Neural progenitor cell (in vitro differentiated cells): Measurements from ENCODE around the gene CACNA1D. TPM values are rescaled to one million over a fixed set of nuclear protein-coding genes. Genes with fewer than 3 reads are reported as not detected.
A peak's percentile ranks its signal among the peaks of the same experiment; 100 is the strongest.
"Not testable (repeated sequence)": the region's sequence is repeated elsewhere in the genome, so short reads cannot be mapped to it uniquely, and the experiment has no call there.

Experiments used
- DNase-seq: peaks from one replicate; pipeline ENCODE4 v3.0.0-alpha.2; 2016; ENCODE audit warnings: low spot score
- H2AFZ ChIP-seq: fragments of 200-600 bp; sonication (generic); replicated peaks from 2 replicates; pipeline ENCODE4 v1.6.1; 2016; ENCODE audit warnings: antibody characterized with exemption
- H3F3A ChIP-seq: fragments of 200-600 bp; sonication (generic); 2 replicates; pipeline ENCODE4 v1.6.1; 2016; ENCODE audit warnings: antibody characterized with exemption, low read depth
- H3K27ac ChIP-seq: fragments of 200-600 bp; sonication (generic); 2 replicates; pipeline ENCODE4 v1.5.1; 2016; ENCODE audit warnings: mild to moderate bottlenecking
- H3K27me3 ChIP-seq: fragments of 200-600 bp; sonication (generic); 2 replicates; pipeline ENCODE4 v1.6.1; 2016; ENCODE audit warnings: mild to moderate bottlenecking, moderate library complexity
- H3K36me3 ChIP-seq: fragments of 200-600 bp; sonication (generic); 2 replicates; pipeline ENCODE4 v1.5.1; 2016
- H3K4me1 ChIP-seq: fragments of 200-600 bp; sonication (generic); 2 replicates; pipeline ENCODE4 v1.6.1; 2016; ENCODE audit warnings: mixed run types
- H3K4me2 ChIP-seq: fragments of 200-600 bp; sonication (generic); 2 replicates; pipeline ENCODE4 v1.6.1; 2016
- H3K4me3 ChIP-seq: fragments of 200-600 bp; sonication (generic); 2 replicates; pipeline ENCODE4 v1.5.1; 2016
- H3K79me2 ChIP-seq: fragments of 200-600 bp; sonication (generic); 2 replicates; pipeline ENCODE4 v1.6.1; 2016; ENCODE audit warnings: low read depth
- H3K9ac ChIP-seq: fragments of 200-600 bp; sonication (generic); 2 replicates; pipeline ENCODE4 v1.6.1; 2016
- H3K9me3 ChIP-seq: fragments of 200-600 bp; sonication (generic); 2 replicates; pipeline ENCODE4 v1.5.1; 2016; ENCODE audit warnings: low read depth
- H4K20me1 ChIP-seq: fragments of 200-600 bp; sonication (generic); 2 replicates; pipeline ENCODE4 v1.6.1; 2016; ENCODE audit warnings: low read depth
- H3K27ac Mint-ChIP-seq: 3 replicates; pipeline ENCODE4 v1.8.0; 2021; ENCODE audit warnings: mixed read lengths
- H3K27me3 Mint-ChIP-seq: 2 replicates; pipeline ENCODE4 v1.8.0; 2022; ENCODE audit warnings: low read depth, mild to moderate bottlenecking, inconsistent platforms, moderate library complexity, mixed read lengths; ENCODE audit not compliant: insufficient read depth
- H3K36me3 Mint-ChIP-seq: 3 replicates; pipeline ENCODE4 v1.8.0; 2021; ENCODE audit warnings: mixed read lengths
- H3K4me1 Mint-ChIP-seq: 3 replicates; pipeline ENCODE4 v1.8.0; 2021; ENCODE audit warnings: mixed read lengths
- H3K4me3 Mint-ChIP-seq: 3 replicates; pipeline ENCODE4 v1.8.0; 2021; ENCODE audit warnings: mild to moderate bottlenecking, moderate library complexity, mixed read lengths
- H3K9me3 Mint-ChIP-seq: 3 replicates; pipeline ENCODE4 v1.8.0; 2020; ENCODE audit warnings: mixed read lengths
- CTCF ChIP-seq: fragments of 200-600 bp; sonication (generic); IDR thresholded peaks from 2 replicates; pipeline ENCODE4 v1.5.1; 2017; ENCODE audit warnings: antibody characterized with exemption, mild to moderate bottlenecking
- EZH2 ChIP-seq: fragments of 200-600 bp; sonication (generic); IDR thresholded peaks from 2 replicates; pipeline ENCODE4 v1.6.1; 2017; ENCODE audit warnings: antibody characterized with exemption, mild to moderate bottlenecking, moderate library complexity
- EZH2phosphoT487 ChIP-seq: fragments of 200-600 bp; sonication (generic); IDR thresholded peaks from 2 replicates; pipeline ENCODE4 v1.6.1; 2017; ENCODE audit warnings: antibody characterized with exemption
- total RNA-seq: library from RNA; depleted of rRNA; stranded (reverse); fragments of >200 nt; gene quantifications from 2 replicates; pipeline ENCODE4 v1.2.3, GENCODE V29; 2015; ENCODE audit warnings: low replicate concordance

Gene CACNA1D
- total RNA-seq, 1 donor from 2014 or later: 4.7 TPM

GRCh38 chr3:53464424-53464823 is 30.0 kb upstream of the CACNA1D start:
- Mint-ChIP-seq H3K27me3 (no peaks in the 10 kb centered on the region), H3K4me1 (no peaks in the 10 kb centered on the region), H3K36me3 (no peaks in the 10 kb centered on the region), H3K27ac (no peak overlapping the region), H3K4me3 (no peak overlapping the region), H3K9me3 (peaks cover 4% of the 10 kb centered on the region)
- Histone ChIP-seq H4K20me1 (no peaks in the 10 kb centered on the region), H3K9ac (no peak overlapping the region), H3K4me1 (no peaks in the 10 kb centered on the region), H3K79me2 (no peaks in the 10 kb centered on the region), H3K4me3 (no peak overlapping the region), H3K27me3 (no peaks in the 10 kb centered on the region), H3F3A (no peaks in the 10 kb centered on the region), H2AFZ (no peak overlapping the region), H3K27ac (no peak overlapping the region), H3K4me2 (no peak overlapping the region), H3K9me3 (no peaks in the 10 kb centered on the region), H3K36me3 (no peaks in the 10 kb centered on the region)
- no peak for DNase-seq
- TF ChIP-seq CTCF: no peak
- no peak for TF ChIP-seq EZH2phosphoT487
- no peak for TF ChIP-seq EZH2

- not testable (repeated sequence) for DNase-seq, H3K27ac ChIP-seq, H3K9ac ChIP-seq, H3F3A ChIP-seq, H3K27ac Mint-ChIP-seq, H3K4me3 ChIP-seq, H2AFZ ChIP-seq, H4K20me1 ChIP-seq, H3K36me3 Mint-ChIP-seq, H3K9me3 ChIP-seq, H3K27me3 ChIP-seq, H3K79me2 ChIP-seq, H3K4me1 Mint-ChIP-seq, H3K36me3 ChIP-seq, H3K4me3 Mint-ChIP-seq, H3K4me2 ChIP-seq, H3K4me1 ChIP-seq, H3K27me3 Mint-ChIP-seq
- H3K9me3 Mint-ChIP-seq: peaks cover 13% of the 10 kb centered on the region
Observed at GRCh38 chr3:53469758-53470157, 24.7 kb upstream of the CACNA1D start.

- H3K4me3 Mint-ChIP-seq: no peak overlapping the region
- H3K9me3 Mint-ChIP-seq: peaks cover 15% of the 10 kb centered on the region
- Histone ChIP-seq H3K79me2 (no peaks in the 10 kb centered on the region), H3K27me3 (no peaks in the 10 kb centered on the region), H3K36me3 (no peaks in the 10 kb centered on the region), H3K4me1 (peaks cover 4% of the 10 kb centered on the region), H3K4me3 (no peak overlapping the region), H4K20me1 (no peaks in the 10 kb centered on the region), H2AFZ (peak overlapping the region; percentile 42), H3F3A (peaks cover 2% of the 10 kb centered on the region), H3K9ac (no peak overlapping the region), H3K9me3 (no peaks in the 10 kb centered on the region), H3K4me2 (no peak overlapping the region), H3K27ac (no peak overlapping the region)
- DNase-seq: no peak
- TF ChIP-seq CTCF (no peak), EZH2phosphoT487 (no peak), EZH2 (no peak)
- peaks cover 6% of the 10 kb centered on the region for H3K4me1 Mint-ChIP-seq
- peaks cover 6% of the 10 kb centered on the region for H3K27me3 Mint-ChIP-seq
- H3K27ac Mint-ChIP-seq: no peak overlapping the region
- H3K36me3 Mint-ChIP-seq: no peaks in the 10 kb centered on the region
Observed at GRCh38 chr3:53473422-53473821, 21.0 kb upstream of the CACNA1D start.

- not testable (repeated sequence) for H3K36me3 Mint-ChIP-seq, H4K20me1 ChIP-seq, H3K27ac Mint-ChIP-seq, H3K27me3 ChIP-seq, H3K4me2 ChIP-seq, H3K9me3 ChIP-seq, H3F3A ChIP-seq, H3K4me3 Mint-ChIP-seq, H3K27ac ChIP-seq, H3K4me3 ChIP-seq, DNase-seq, H3K9ac ChIP-seq, H3K9me3 Mint-ChIP-seq, H3K36me3 ChIP-seq, H3K79me2 ChIP-seq, H2AFZ ChIP-seq
- H3K27me3 Mint-ChIP-seq: peaks cover 20% of the 10 kb centered on the region
- H3K4me1 Mint-ChIP-seq: peaks cover 16% of the 10 kb centered on the region
- peaks cover 11% of the 10 kb centered on the region for H3K4me1 ChIP-seq
Observed at GRCh38 chr3:53476372-53476771, 18.0 kb upstream of the CACNA1D start.

GRCh38 chr3:53477689-53478088 is 16.7 kb upstream of the CACNA1D start:
- not testable (repeated sequence) for H3K9me3 Mint-ChIP-seq, H3K4me3 Mint-ChIP-seq, H3K27me3 ChIP-seq, DNase-seq, H3K27ac Mint-ChIP-seq, H3F3A ChIP-seq, H2AFZ ChIP-seq, H3K36me3 ChIP-seq, H3K79me2 ChIP-seq, H3K4me3 ChIP-seq, H3K9me3 ChIP-seq, H3K27ac ChIP-seq, H3K4me2 ChIP-seq, H3K36me3 Mint-ChIP-seq, H3K9ac ChIP-seq, H4K20me1 ChIP-seq
- peaks cover 11% of the 10 kb centered on the region for H3K4me1 ChIP-seq
- H3K27me3 Mint-ChIP-seq: peaks cover 26% of the 10 kb centered on the region
- peaks cover 16% of the 10 kb centered on the region for H3K4me1 Mint-ChIP-seq
